WTC11 (cell line): ENCODE data around the gene NEU2. TPM values are rescaled to one million over a fixed set of nuclear protein-coding genes. Genes with fewer than 3 reads are reported as not detected.

ENCODE experiments used
- ATAC-seq: fragments of 200-7000 bp; cut with Tn5 transposase; 2 replicates; pipeline ENCODE4 v1.10.0; 2021; ENCODE audit warnings: mild to moderate bottlenecking, moderate library complexity
- CTCF ChIA-PET: fragments of 300-600 bp; sonication (Branson Sonifier 250); formaldehyde crosslinking; loops from one replicate; lab custom pipeline; 2021; ENCODE audit warnings: antibody characterized with exemption; lab: Charles Lee
- POLR2A ChIA-PET: fragments of 350-600 bp; sonication (Branson Sonifier 250); formaldehyde crosslinking; loops from one replicate; lab custom pipeline; 2021; ENCODE audit warnings: antibody characterized with exemption; lab: Charles Lee
- DNase-seq: peaks from one replicate; pipeline ENCODE4 v3.0.0; 2021; ENCODE audit warnings: low spot score
- H3K27ac Mint-ChIP-seq: 2 replicates; pipeline ENCODE4 v1.8.0; 2021; ENCODE audit warnings: mixed read lengths
- H3K27me3 Mint-ChIP-seq: 2 replicates; pipeline ENCODE4 v1.8.0; 2021; ENCODE audit warnings: low read depth, mild to moderate bottlenecking, moderate library complexity, mixed read lengths
- H3K36me3 Mint-ChIP-seq: 2 replicates; pipeline ENCODE4 v1.8.0; 2021; ENCODE audit warnings: mixed read lengths
- H3K4me1 Mint-ChIP-seq: 2 replicates; pipeline ENCODE4 v1.8.0; 2022; ENCODE audit warnings: mixed read lengths
- H3K4me3 Mint-ChIP-seq: 2 replicates; pipeline ENCODE4 v1.8.0; 2021; ENCODE audit warnings: mild to moderate bottlenecking, moderate library complexity, mixed read lengths
- H3K9me3 Mint-ChIP-seq: 2 replicates; pipeline ENCODE4 v1.8.0; 2021; ENCODE audit warnings: mixed read lengths
- ETV6 ChIP-seq: sonication (generic); formaldehyde crosslinking; IDR thresholded peaks from 2 replicates; pipeline ENCODE4 v1.8.1; 2022; ENCODE audit warnings: mild to moderate bottlenecking, missing genetic modification reagents
- HMGA2 ChIP-seq: fragments of 250-450 bp; sonication (Bioruptor Pico); IDR thresholded peaks from 2 replicates; pipeline ENCODE4 v1.4.0; 2021; ENCODE audit warnings: mild to moderate bottlenecking, moderate library complexity
- MXD4 ChIP-seq: fragments of 250-450 bp; sonication (Bioruptor Pico); IDR thresholded peaks from 2 replicates; pipeline ENCODE4 v1.8.0; 2021; ENCODE audit warnings: mild to moderate bottlenecking, moderate library complexity, borderline replicate concordance
- NFYB ChIP-seq: sonication (generic); formaldehyde crosslinking; conservative IDR thresholded peaks from 2 replicates; pipeline ENCODE4 v1.8.0; 2022; ENCODE audit warnings: low read depth, missing genetic modification reagents
- SMAD3 ChIP-seq: sonication (generic); formaldehyde crosslinking; IDR thresholded peaks from 2 replicates; pipeline ENCODE4 v1.8.0; 2022; ENCODE audit warnings: missing genetic modification reagents, mild to moderate bottlenecking, borderline replicate concordance
- ZNF232 ChIP-seq: sonication (generic); formaldehyde crosslinking; IDR thresholded peaks from 2 replicates; pipeline ENCODE4 v1.8.0; 2022; ENCODE audit warnings: mild to moderate bottlenecking, missing genetic modification reagents
- total RNA-seq: library from RNA; stranded (reverse); gene quantifications from 3 replicates; pipeline ENCODE4 v1.2.3, GENCODE V29; 2021
- TF ChIP-seq, protein P1 (sequence below): fragments of 250-450 bp; sonication (Bioruptor Pico); IDR thresholded peaks from 2 replicates; pipeline ENCODE4 v1.9.0; 2021; ENCODE audit warnings: mild to moderate bottlenecking, borderline replicate concordance
- TF ChIP-seq, protein P2 (sequence below): sonication (generic); formaldehyde crosslinking; IDR thresholded peaks from 2 replicates; pipeline ENCODE4 v1.8.1; 2023; ENCODE audit warnings: mild to moderate bottlenecking, missing genetic modification reagents, borderline replicate concordance
- TF ChIP-seq, protein P3 (sequence below): sonication (generic); formaldehyde crosslinking; IDR thresholded peaks from 2 replicates; pipeline ENCODE4 v1.8.1; 2022; ENCODE audit warnings: missing genetic modification reagents, borderline replicate concordance
- TF ChIP-seq, protein P4 (sequence below): fragments of 250-450 bp; sonication (Bioruptor Pico); IDR thresholded peaks from 2 replicates; pipeline ENCODE4 v1.9.0; 2021; ENCODE audit warnings: moderate library complexity, mild to moderate bottlenecking, inconsistent platforms, borderline replicate concordance
- TF ChIP-seq, protein P5 (sequence below): sonication (generic); formaldehyde crosslinking; conservative IDR thresholded peaks from 2 replicates; pipeline ENCODE4 v1.8.1; 2023; ENCODE audit warnings: mild to moderate bottlenecking, low read depth, missing genetic modification reagents, moderate library complexity
- TF ChIP-seq, protein P6 (sequence below): sonication (generic); formaldehyde crosslinking; IDR thresholded peaks from 2 replicates; pipeline ENCODE4 v1.8.1; 2023; ENCODE audit warnings: mild to moderate bottlenecking, missing genetic modification reagents

Gene NEU2
- total RNA-seq, 1 experiment from 2014 or later = not detected

DNA sequence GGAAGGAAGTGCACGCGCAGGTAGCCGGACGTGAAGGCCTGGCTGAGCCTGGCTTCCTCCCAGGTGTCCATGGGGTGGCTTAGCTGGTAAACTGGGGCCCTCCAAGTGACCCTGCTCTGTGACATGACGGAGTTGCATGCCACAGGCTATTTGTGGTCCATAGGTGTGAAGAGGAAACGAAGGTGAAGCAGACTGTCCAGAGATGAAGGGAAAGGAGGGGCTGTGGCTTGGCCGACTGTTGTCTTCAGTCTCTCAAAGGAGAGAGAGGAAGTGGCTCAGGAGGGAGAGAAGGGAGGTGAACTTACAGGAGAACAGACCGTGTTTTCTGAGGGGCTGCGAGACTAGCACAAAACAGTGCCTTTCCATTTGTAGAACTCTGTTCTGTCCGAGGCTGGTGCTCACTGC, 47.0 kb downstream of the NEU2 start (continued):
- TF ChIP-seq, protein P1, sequence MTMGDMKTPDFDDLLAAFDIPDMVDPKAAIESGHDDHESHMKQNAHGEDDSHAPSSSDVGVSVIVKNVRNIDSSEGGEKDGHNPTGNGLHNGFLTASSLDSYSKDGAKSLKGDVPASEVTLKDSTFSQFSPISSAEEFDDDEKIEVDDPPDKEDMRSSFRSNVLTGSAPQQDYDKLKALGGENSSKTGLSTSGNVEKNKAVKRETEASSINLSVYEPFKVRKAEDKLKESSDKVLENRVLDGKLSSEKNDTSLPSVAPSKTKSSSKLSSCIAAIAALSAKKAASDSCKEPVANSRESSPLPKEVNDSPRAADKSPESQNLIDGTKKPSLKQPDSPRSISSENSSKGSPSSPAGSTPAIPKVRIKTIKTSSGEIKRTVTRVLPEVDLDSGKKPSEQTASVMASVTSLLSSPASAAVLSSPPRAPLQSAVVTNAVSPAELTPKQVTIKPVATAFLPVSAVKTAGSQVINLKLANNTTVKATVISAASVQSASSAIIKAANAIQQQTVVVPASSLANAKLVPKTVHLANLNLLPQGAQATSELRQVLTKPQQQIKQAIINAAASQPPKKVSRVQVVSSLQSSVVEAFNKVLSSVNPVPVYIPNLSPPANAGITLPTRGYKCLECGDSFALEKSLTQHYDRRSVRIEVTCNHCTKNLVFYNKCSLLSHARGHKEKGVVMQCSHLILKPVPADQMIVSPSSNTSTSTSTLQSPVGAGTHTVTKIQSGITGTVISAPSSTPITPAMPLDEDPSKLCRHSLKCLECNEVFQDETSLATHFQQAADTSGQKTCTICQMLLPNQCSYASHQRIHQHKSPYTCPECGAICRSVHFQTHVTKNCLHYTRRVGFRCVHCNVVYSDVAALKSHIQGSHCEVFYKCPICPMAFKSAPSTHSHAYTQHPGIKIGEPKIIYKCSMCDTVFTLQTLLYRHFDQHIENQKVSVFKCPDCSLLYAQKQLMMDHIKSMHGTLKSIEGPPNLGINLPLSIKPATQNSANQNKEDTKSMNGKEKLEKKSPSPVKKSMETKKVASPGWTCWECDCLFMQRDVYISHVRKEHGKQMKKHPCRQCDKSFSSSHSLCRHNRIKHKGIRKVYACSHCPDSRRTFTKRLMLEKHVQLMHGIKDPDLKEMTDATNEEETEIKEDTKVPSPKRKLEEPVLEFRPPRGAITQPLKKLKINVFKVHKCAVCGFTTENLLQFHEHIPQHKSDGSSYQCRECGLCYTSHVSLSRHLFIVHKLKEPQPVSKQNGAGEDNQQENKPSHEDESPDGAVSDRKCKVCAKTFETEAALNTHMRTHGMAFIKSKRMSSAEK = no peak
- TF ChIP-seq HMGA2 (CRISPR knock-in tag) = no peak

DNA sequence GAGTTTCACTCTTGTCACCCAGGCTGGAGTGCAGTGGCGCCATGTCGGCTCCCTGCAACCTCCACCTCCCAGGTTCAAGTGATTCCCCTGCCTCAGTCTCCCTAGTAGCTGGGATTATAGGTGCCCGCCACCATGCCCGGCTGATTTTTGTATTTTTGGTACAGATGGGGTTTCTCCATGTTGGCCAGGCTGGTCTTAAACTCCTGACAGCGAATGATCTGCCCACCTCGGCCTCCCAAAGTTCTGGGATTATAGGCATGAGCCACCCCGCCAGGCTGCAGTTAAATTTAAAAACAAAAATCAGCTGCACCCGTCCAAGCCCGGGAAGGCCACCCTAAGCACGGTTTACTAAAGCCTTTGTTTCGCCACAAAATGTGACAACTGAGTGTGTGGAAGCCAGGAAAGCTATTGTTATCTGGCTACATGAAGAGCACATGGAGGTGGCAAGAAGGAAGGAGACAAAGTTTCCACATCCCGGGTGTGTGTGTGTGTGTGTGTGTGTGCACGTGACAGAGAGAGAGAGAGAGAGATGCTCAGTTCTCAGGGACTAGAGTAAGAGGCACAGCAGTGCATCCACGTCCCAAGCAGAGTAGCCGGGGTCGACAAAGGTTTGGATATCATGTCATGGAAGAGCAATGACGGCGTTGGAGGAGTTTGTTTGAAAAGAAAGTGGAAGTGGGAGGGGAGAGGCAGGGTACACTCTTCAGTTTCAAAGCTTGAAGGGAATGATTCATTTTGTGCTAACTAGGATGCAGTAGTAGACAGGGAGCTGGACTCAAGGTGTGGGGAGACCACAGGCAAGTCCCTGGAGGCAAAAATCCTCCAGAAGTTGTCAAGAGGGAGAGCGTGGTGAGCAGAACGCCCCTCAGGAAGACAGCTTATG, 47.7 kb downstream of the NEU2 start:
- ATAC-seq (no peak), DNase-seq (no peak)
- TF ChIP-seq MXD4 (CRISPR knock-in tag) = no peak
- TF ChIP-seq, protein P2, sequence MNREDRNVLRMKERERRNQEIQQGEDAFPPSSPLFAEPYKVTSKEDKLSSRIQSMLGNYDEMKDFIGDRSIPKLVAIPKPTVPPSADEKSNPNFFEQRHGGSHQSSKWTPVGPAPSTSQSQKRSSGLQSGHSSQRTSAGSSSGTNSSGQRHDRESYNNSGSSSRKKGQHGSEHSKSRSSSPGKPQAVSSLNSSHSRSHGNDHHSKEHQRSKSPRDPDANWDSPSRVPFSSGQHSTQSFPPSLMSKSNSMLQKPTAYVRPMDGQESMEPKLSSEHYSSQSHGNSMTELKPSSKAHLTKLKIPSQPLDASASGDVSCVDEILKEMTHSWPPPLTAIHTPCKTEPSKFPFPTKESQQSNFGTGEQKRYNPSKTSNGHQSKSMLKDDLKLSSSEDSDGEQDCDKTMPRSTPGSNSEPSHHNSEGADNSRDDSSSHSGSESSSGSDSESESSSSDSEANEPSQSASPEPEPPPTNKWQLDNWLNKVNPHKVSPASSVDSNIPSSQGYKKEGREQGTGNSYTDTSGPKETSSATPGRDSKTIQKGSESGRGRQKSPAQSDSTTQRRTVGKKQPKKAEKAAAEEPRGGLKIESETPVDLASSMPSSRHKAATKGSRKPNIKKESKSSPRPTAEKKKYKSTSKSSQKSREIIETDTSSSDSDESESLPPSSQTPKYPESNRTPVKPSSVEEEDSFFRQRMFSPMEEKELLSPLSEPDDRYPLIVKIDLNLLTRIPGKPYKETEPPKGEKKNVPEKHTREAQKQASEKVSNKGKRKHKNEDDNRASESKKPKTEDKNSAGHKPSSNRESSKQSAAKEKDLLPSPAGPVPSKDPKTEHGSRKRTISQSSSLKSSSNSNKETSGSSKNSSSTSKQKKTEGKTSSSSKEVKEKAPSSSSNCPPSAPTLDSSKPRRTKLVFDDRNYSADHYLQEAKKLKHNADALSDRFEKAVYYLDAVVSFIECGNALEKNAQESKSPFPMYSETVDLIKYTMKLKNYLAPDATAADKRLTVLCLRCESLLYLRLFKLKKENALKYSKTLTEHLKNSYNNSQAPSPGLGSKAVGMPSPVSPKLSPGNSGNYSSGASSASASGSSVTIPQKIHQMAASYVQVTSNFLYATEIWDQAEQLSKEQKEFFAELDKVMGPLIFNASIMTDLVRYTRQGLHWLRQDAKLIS (CRISPR knock-in tag) = no peak
- TF ChIP-seq SMAD3 = no peak
- TF ChIP-seq ETV6 (CRISPR knock-in tag) = no peak
- TF ChIP-seq ZNF232 (CRISPR knock-in tag) = no peak
- TF ChIP-seq, protein P3, sequence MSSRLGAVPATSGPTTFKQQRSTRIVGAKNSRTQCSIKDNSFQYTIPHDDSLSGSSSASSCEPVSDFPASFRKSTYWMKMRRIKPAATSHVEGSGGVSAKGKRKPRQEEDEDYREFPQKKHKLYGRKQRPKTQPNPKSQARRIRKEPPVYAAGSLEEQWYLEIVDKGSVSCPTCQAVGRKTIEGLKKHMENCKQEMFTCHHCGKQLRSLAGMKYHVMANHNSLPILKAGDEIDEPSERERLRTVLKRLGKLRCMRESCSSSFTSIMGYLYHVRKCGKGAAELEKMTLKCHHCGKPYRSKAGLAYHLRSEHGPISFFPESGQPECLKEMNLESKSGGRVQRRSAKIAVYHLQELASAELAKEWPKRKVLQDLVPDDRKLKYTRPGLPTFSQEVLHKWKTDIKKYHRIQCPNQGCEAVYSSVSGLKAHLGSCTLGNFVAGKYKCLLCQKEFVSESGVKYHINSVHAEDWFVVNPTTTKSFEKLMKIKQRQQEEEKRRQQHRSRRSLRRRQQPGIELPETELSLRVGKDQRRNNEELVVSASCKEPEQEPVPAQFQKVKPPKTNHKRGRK (CRISPR knock-in tag) = no peak
- TF ChIP-seq, protein P4, sequence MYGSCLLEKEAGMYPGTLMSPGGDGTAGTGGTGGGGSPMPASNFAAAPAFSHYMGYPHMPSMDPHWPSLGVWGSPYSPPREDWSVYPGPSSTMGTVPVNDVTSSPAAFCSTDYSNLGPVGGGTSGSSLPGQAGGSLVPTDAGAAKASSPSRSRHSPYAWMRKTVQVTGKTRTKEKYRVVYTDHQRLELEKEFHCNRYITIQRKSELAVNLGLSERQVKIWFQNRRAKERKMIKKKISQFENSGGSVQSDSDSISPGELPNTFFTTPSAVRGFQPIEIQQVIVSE (CRISPR knock-in tag) = no peak
- TF ChIP-seq, protein P5, sequence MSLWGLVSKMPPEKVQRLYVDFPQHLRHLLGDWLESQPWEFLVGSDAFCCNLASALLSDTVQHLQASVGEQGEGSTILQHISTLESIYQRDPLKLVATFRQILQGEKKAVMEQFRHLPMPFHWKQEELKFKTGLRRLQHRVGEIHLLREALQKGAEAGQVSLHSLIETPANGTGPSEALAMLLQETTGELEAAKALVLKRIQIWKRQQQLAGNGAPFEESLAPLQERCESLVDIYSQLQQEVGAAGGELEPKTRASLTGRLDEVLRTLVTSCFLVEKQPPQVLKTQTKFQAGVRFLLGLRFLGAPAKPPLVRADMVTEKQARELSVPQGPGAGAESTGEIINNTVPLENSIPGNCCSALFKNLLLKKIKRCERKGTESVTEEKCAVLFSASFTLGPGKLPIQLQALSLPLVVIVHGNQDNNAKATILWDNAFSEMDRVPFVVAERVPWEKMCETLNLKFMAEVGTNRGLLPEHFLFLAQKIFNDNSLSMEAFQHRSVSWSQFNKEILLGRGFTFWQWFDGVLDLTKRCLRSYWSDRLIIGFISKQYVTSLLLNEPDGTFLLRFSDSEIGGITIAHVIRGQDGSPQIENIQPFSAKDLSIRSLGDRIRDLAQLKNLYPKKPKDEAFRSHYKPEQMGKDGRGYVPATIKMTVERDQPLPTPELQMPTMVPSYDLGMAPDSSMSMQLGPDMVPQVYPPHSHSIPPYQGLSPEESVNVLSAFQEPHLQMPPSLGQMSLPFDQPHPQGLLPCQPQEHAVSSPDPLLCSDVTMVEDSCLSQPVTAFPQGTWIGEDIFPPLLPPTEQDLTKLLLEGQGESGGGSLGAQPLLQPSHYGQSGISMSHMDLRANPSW (CRISPR knock-in tag) = no peak
- no peak for TF ChIP-seq NFYB (CRISPR knock-in tag)
- TF ChIP-seq, protein P6, sequence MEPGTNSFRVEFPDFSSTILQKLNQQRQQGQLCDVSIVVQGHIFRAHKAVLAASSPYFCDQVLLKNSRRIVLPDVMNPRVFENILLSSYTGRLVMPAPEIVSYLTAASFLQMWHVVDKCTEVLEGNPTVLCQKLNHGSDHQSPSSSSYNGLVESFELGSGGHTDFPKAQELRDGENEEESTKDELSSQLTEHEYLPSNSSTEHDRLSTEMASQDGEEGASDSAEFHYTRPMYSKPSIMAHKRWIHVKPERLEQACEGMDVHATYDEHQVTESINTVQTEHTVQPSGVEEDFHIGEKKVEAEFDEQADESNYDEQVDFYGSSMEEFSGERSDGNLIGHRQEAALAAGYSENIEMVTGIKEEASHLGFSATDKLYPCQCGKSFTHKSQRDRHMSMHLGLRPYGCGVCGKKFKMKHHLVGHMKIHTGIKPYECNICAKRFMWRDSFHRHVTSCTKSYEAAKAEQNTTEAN = no peak
- Mint-ChIP-seq H3K27ac (no peak overlapping the region), H3K9me3 (no peaks in the 10 kb centered on the region), H3K27me3 (no peaks in the 10 kb centered on the region), H3K36me3 (no peaks in the 10 kb centered on the region), H3K4me1 (peaks cover 11% of the 10 kb centered on the region; the same call in 1 of the 2 replicates), H3K4me3 (no peak overlapping the region)
- POLR2A ChIA-PET = no interaction called here
- CTCF ChIA-PET = no interaction called here
